HCT116 (cell line): Measurements from ENCODE around the gene GTF3C1.

ENCODE experiments used
- CTCF ChIP-seq, 3 experiments: fragments of 200-600 bp in 1 of 3; sonication (generic) in 1 of 3; IDR thresholded peaks in 2 of 3; conservative IDR thresholded peaks in 1 of 3; 2 replicates each; pipeline ENCODE4 v1.5.1; 2012 to 2017; ENCODE audit warnings: low read depth in 2 of 3, low read length in 2 of 3, antibody characterized with exemption in 1 of 3, borderline replicate concordance in 1 of 3, control low read depth in 1 of 3, mild to moderate bottlenecking in 1 of 3, mixed read lengths in 1 of 3, mixed run types in 1 of 3, moderate library complexity in 1 of 3; ENCODE audit not compliant: insufficient read depth in 1 of 3
- EZH2 ChIP-seq: fragments of 200-600 bp; sonication (generic); IDR thresholded peaks from 2 replicates; pipeline ENCODE4 v1.6.1; 2017; ENCODE audit warnings: antibody characterized with exemption, mixed run types
- POLR2A ChIP-seq: IDR thresholded peaks from 2 replicates; pipeline ENCODE4 v1.7.0; 2011; ENCODE audit warnings: borderline replicate concordance; ENCODE audit not compliant: insufficient read depth, insufficient read length; ENCODE audit errors: extremely low read depth
- POLR2AphosphoS5 ChIP-seq: IDR thresholded peaks from 2 replicates; pipeline ENCODE4 v1.6.1; 2011; ENCODE audit warnings: mild to moderate bottlenecking, low read depth, low read length, moderate library complexity
- RAD21 ChIP-seq: IDR thresholded peaks from 2 replicates; pipeline ENCODE4 v1.6.1; 2012; ENCODE audit warnings: low read depth, mild to moderate bottlenecking
- SRF ChIP-seq: IDR thresholded peaks from 2 replicates; pipeline ENCODE4 v1.6.1; 2012; ENCODE audit warnings: low read depth
- YY1 ChIP-seq: IDR thresholded peaks from 2 replicates; pipeline ENCODE4 v1.6.1; 2011; ENCODE audit warnings: low read length, low read depth, moderate library complexity, mild to moderate bottlenecking; ENCODE audit not compliant: insufficient replicate concordance; ENCODE audit errors: extremely low read depth
- ZFX ChIP-seq: fragments of 450-650 bp; IDR thresholded peaks from 2 replicates; pipeline ENCODE4 v1.6.1; 2017

- no peak for TF ChIP-seq CTCF (IDR thresholded peaks at IDR 0.05 in 2 of 3, conservative IDR thresholded peaks at IDR 0.05 in 1 of 3; ENCODE audit: borderline replicate concordance in 1 of 3, insufficient read depth in 1 of 3, low read depth in 2 of 3, low read length in 2 of 3)
- TF ChIP-seq POLR2A: no peak
- TF ChIP-seq EZH2: no peak
- no peak for TF ChIP-seq YY1
- no peak for TF ChIP-seq SRF
- no peak for TF ChIP-seq POLR2AphosphoS5
- TF ChIP-seq ZFX: no peak
- TF ChIP-seq RAD21: no peak
Measured at GRCh38 chr16:27582883-27583282, 33.2 kb upstream of the GTF3C1 start.
